Activated naive CD4-positive, alpha-beta T cell treated with anti-CD3 and anti-CD28 coated beads, Interleukin-2, amount 50 U/mL, for 24 hours (primary cell): ENCODE data around the gene WDR49.

Experiments
- H3K27ac Mint-ChIP-seq: one replicate; pipeline ENCODE4 v1.8.0; 2021; ENCODE audit warnings: mild to moderate bottlenecking, mixed read lengths
- H3K27me3 Mint-ChIP-seq: one replicate; pipeline ENCODE4 v1.8.0; 2021; ENCODE audit warnings: mixed read lengths
- H3K36me3 Mint-ChIP-seq: one replicate; pipeline ENCODE4 v1.8.0; 2021; ENCODE audit warnings: mixed read lengths
- H3K4me1 Mint-ChIP-seq: one replicate; pipeline ENCODE4 v1.8.0; 2021; ENCODE audit warnings: mixed read lengths
- H3K4me3 Mint-ChIP-seq: one replicate; pipeline ENCODE4 v1.8.0; 2021; ENCODE audit warnings: mild to moderate bottlenecking, mixed read lengths
- H3K9me3 Mint-ChIP-seq: one replicate; pipeline ENCODE4 v1.8.0; 2021; ENCODE audit warnings: mixed read lengths

Gene WDR49

DNA sequence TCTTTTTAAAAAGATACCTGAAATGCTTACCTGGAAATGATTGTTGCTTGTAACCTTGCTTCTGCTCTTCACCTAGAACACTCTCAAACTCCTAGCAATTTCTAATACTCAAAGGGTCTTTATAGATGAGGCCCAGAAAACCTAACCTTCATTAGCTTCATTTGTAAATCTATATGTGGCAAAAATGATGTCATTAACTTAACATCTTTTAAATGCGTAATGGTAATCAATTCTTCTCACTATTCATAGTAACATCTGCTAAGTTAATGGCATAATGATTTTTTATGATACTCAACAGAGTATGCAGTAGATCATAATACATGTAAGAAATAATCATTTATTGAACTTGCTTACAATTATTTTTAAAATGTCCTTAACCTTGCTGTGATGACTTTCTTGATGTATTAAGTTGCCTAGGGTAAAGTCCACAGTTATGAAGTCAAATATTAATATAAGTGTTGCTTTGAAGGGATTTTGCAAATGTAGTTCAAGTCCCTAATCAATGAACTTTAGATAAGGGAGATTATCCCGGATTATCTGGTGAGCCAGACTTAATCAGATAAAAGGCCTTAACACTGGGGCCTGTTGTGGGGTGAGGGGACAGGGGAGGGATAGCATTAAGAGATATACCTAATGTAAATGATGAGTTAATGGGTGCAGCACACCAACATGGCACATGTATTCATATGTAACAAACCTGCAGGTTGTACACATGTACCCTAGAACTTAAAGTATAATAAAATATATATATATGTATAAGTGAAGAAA lies 169.8 kb downstream of the WDR49 start:
- Mint-ChIP-seq H3K4me3 (no peak overlapping the region), H3K9me3 (no peaks in the 10 kb centered on the region), H3K27ac (no peak overlapping the region), H3K4me1 (no peaks in the 10 kb centered on the region), H3K36me3 (no peaks in the 10 kb centered on the region), H3K27me3 (no peaks in the 10 kb centered on the region)

DNA sequence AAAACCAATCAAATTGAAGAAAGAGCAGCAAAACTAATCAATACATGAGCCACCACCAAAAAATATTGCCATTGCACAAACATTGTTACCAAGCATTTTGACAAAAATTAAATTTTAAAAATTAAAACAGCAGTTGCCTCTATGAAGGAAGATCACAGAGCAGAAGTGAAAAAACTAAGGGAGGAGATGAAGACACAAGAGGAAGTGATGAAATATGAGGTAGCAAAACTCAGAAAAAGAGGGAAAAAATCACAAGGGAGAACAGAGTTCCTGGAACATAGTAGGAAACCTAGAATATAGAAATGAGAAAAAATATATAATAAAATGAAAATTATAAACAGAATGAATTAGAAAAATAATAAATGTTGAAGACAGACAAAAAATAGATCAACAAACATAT lies 172.6 kb downstream of the WDR49 start:
- Mint-ChIP-seq H3K27me3 (no peaks in the 10 kb centered on the region), H3K36me3 (no peaks in the 10 kb centered on the region), H3K4me1 (no peaks in the 10 kb centered on the region), H3K4me3 (no peak overlapping the region), H3K27ac (no peak overlapping the region), H3K9me3 (no peaks in the 10 kb centered on the region)

DNA sequence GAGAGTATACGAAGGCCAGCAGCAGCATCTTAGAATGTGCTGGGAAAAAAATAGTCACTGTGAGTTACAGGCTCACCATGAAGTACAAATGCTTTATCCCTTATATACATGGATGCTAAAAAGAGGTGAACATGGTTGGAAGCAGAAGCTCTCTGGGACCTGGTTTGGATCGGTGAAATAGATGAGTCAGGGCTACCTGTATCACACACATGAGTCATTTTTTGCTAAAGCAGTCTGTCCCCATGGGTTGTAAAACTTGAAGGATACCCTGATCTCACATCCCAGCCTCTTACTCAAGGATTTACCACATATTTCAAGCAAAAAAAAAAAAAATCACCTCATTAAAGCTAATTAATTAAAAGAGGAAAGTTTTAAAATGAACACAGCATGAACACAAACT lies 173.0 kb downstream of the WDR49 start:
- Mint-ChIP-seq H3K4me1 (no peaks in the 10 kb centered on the region), H3K4me3 (no peak overlapping the region), H3K27ac (no peak overlapping the region), H3K27me3 (no peaks in the 10 kb centered on the region), H3K9me3 (no peaks in the 10 kb centered on the region), H3K36me3 (no peaks in the 10 kb centered on the region)

DNA sequence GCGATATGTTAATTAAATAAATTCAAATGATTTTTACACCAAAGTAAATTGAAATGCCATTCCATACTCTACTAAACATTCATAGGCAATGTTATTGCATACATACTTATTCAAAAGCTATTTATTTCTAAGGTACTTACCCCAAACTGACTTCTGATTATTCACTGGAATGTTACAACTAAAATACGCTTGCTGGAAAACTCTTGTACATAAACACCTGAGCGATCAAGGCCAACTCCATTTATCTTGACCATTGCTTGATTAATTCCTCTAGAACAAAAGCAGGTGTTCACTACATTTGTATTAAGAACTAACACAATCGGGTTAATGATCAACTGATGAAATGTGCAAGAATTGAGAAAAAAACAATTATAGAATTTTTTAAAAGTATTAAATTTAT lies 179.9 kb downstream of the WDR49 start, which contains the start of gene SERPINI2:
SERPINI2 (minus strand) TSS at position 180 of the 400 bp plus-strand sequence. CDS start 2,208 bp downstream, outside the sequence.
- no peaks in the 10 kb centered on the region for H3K9me3 Mint-ChIP-seq
- H3K27ac Mint-ChIP-seq: no peak within 1 kb of the TSS
- no peaks in the 10 kb centered on the region for H3K27me3 Mint-ChIP-seq
- H3K4me3 Mint-ChIP-seq: no peak within 1 kb of the TSS
- H3K4me1 Mint-ChIP-seq: no peaks in the 10 kb centered on the region
- H3K36me3 Mint-ChIP-seq: no peaks in the 10 kb centered on the region

DNA sequence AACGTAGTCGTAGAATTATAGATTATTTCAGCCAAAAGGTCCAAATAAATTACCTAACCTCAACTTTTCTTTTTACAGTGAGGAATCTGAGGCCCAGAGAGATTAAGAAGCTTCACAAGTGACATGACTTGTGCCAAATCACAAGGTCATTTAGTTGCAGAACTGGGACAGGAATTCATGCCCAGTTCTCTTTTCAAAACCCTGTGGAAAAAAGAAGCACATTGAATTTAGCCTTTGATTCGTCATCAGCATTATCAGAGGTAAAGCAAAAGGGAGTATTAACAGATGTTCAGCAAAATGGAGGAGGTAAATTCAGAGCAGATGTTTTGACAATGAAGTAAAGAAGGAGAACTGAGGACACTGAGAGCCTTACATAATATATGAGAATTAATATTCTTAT lies 184.4 kb downstream of the WDR49 start:
- no peaks in the 10 kb centered on the region for H3K4me1 Mint-ChIP-seq
- no peaks in the 10 kb centered on the region for H3K36me3 Mint-ChIP-seq
- H3K27ac Mint-ChIP-seq: no peak overlapping the region
- H3K4me3 Mint-ChIP-seq: no peak overlapping the region
- no peaks in the 10 kb centered on the region for H3K27me3 Mint-ChIP-seq
- no peaks in the 10 kb centered on the region for H3K9me3 Mint-ChIP-seq

DNA sequence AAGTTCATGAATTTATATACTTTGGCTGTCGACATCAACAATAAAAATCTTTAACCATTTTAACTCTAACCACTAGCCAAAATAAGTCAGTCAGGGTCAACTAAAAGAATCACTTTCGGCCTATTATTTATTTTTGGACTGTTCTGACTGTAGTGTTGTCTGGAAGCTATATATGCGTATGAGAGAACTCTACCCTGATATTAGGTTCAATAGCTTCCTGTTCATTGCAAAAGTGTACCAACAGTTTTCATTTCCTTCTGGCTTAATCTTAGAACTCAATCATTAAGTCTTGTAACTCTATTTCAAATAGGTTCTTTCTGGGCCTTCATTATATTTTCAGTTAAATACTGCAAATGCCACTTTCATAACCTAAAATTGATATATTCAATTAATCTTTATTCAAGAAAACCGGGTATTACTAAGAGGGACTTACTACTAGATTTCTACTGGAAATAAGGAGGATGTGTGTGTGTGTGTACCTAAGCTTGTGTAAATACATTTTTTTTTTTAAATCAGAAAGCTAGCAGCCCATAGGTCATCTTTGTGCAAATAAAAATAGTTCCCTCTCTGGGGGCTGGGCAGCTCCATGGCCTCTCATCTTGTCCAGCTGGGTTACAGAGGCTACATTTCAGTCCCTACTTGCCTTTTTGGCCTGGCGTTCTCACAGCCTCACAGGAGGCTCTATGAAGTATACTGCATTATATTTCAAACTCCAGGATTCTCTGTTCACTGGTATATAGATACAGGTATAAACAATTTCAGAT lies 185.7 kb downstream of the WDR49 start:
- Mint-ChIP-seq H3K27me3 (peaks cover 1% of the 10 kb centered on the region), H3K9me3 (no peaks in the 10 kb centered on the region), H3K27ac (no peak overlapping the region), H3K4me1 (no peaks in the 10 kb centered on the region), H3K4me3 (no peak overlapping the region), H3K36me3 (no peaks in the 10 kb centered on the region)

DNA sequence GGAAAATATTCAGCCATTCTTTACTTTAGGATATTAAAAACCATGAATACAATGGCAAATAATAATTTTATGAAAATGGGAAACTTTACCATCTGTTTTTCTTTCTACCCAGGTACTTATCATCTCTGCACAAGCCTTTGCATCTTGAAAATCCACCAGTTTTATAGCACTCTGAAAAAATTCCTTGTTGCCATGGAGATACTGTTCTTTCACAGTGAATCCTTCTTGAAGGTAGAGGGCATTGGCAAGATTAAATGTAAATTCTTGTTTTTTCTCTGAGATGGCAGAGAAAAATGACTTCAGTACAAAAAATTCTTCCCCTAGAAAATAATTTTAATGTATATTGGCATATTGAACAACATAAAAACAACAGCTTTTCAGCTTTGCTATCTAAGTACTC lies 186.8 kb downstream of the WDR49 start:
- Mint-ChIP-seq H3K36me3 (no peaks in the 10 kb centered on the region), H3K27ac (no peak overlapping the region), H3K27me3 (peaks cover 1% of the 10 kb centered on the region), H3K4me1 (no peaks in the 10 kb centered on the region), H3K9me3 (no peaks in the 10 kb centered on the region), H3K4me3 (no peak overlapping the region)

DNA sequence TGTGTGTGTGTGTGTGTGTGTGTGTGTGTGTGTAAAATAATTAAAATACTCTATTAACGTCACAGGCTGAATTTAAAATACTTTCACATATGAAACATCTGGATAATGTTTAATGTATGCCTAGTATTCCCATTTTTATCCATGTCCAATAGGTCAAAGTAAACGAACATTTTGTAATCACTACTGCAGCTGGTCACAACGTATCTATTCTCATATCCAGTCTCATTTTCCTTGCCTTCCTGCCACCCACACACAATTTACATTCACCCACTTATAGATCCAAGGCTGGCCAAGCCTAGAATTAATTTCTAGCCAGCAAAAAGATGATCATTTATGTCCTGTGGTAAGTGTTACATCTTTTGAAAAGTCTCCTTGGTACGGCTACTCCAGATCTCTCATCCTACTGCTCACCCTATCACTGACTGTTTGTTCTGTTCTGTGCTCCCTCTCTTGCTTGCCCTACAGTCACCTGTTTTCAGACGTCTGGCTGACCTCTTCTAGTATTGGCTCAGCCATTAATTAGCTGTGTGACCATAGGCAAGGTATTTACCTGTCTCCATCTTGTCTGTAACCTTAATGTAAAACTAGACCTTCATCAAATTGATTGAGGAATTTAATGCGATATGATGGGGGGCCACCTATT lies 197.5 kb downstream of the WDR49 start:
- Mint-ChIP-seq H3K4me3 (no peak overlapping the region), H3K4me1 (no peaks in the 10 kb centered on the region), H3K27me3 (peaks cover 2% of the 10 kb centered on the region), H3K36me3 (no peaks in the 10 kb centered on the region), H3K9me3 (no peaks in the 10 kb centered on the region), H3K27ac (no peak overlapping the region)

DNA sequence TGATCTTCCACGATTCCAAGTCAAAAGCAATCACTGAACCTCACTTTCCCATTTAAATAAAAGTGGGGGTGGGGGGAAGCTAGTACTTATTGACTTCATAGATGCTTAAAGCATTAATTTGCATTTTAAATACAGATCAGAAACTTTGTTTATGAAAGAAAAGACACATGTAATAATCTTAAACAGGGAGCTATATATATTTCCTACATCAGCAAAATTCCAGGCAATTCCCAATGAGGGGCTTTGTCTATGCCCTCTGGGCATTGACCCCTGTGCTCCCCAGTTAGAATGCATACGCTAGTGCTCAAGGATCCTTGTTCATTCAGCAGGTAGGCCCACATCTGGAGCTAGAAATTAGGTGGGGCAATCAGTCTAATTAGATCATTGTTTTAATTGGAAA lies 199.9 kb downstream of the WDR49 start:
- Mint-ChIP-seq H3K27me3 (no peaks in the 10 kb centered on the region), H3K4me1 (no peaks in the 10 kb centered on the region), H3K4me3 (no peak overlapping the region), H3K9me3 (no peaks in the 10 kb centered on the region), H3K36me3 (no peaks in the 10 kb centered on the region), H3K27ac (no peak overlapping the region)

DNA sequence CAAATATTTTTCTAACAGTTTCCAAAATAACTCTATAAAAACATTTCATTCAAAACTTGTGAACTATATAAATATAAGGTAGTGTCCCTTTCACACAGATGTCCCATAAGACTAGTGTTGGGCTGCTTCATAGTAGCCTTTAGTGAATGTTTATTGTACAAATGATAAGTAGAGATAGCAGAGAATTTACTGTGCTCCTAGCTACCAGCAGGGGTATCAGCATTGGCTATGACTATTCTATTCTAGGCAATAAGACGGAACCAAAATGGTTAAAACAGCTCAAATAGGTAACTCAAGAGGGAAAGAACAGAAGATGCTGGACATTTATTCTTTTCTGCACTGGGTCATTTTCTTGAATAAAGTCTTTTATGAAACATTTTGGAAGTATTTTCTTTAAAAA lies 202.5 kb downstream of the WDR49 start:
- Mint-ChIP-seq H3K4me3 (no peak overlapping the region), H3K36me3 (no peaks in the 10 kb centered on the region), H3K27me3 (no peaks in the 10 kb centered on the region), H3K27ac (no peak overlapping the region), H3K4me1 (no peaks in the 10 kb centered on the region), H3K9me3 (no peaks in the 10 kb centered on the region)

DNA sequence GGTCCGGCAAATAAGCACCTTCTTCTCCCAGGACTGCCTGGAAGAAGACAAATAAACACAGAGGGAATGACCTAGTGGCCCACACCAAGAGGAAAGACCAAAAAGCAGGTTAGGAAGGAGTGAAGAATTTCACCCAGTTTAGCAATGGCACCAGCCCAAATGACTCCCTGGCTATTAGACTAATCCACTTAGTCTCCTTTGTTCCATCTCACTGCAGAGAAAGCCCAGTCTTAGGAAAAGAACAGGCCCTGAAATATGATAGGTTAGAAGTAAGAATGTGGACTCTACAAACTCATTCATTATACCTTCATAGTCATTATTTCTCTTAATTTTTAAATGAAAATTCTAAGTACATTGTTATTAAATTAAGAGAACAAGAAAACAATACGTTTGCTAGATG lies 203.1 kb downstream of the WDR49 start:
- no peaks in the 10 kb centered on the region for H3K4me1 Mint-ChIP-seq

DNA sequence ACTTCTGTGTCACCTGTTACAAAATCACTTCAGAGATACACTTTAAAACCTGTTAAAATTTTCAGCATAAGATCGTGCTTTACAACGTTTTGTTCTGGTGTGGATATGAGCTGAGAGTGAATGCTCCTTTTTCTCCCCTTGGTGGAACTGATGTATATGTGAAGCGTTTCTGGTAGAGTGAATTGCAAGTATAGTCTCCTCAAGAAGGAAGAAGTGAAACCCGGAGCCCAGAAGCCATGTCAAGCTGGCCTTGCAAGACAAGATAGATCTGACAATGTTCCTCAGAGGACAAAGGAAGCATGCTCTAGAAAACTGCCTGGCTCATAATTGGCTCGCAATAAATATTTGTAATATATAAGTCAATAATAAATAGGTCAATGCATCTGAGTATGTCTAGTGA lies 203.5 kb downstream of the WDR49 start:
- H3K9me3 Mint-ChIP-seq: no peaks in the 10 kb centered on the region
- H3K27me3 Mint-ChIP-seq: no peaks in the 10 kb centered on the region
- H3K4me1 Mint-ChIP-seq: no peaks in the 10 kb centered on the region
- no peaks in the 10 kb centered on the region for H3K36me3 Mint-ChIP-seq
- no peak overlapping the region for H3K4me3 Mint-ChIP-seq
- H3K27ac Mint-ChIP-seq: no peak overlapping the region

More for the DNA sequence above, 203.1 kb downstream of the WDR49 start:
- H3K9me3 Mint-ChIP-seq: no peaks in the 10 kb centered on the region
- no peaks in the 10 kb centered on the region for H3K27me3 Mint-ChIP-seq
- no peak overlapping the region for H3K27ac Mint-ChIP-seq
- no peak overlapping the region for H3K4me3 Mint-ChIP-seq
- no peaks in the 10 kb centered on the region for H3K36me3 Mint-ChIP-seq

DNA sequence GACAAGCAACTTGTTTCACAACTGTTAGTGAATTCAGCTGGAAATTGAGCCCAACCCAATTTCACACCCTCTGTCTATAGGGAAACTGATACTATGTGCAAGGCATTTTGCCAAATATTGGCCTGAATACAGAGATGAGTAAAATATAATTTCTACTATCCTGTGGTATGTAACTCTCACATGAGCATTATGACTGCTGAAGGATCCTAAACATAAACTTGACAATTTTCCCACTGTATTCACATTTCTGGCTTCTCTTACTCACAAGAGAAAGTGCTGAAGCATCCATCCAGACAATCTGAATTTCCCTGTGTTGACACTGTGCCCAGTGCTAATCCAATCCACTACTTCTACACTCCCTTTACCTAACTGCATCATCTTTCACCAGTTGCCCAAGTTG lies 208.3 kb downstream of the WDR49 start:
- Mint-ChIP-seq H3K9me3 (no peaks in the 10 kb centered on the region), H3K4me1 (no peaks in the 10 kb centered on the region)

DNA sequence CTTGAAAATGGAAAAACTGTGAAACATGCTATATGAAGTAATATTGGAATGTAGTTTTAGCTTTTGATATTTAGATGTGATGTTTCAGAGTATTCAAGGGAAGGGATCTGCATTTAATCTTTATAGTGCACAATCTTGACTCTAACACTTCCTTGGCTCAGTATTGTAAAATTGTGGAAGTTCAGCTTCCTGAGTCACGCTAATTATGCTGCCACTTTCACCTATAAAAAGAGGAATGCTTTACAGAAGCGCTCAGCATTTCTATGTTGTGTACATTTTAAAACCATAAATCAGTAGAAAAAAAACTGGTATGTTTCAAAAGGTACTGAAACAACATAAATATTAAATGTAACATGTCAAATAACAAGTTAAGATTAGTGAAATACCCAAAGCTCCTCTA lies 212.5 kb downstream of the WDR49 start:
- Mint-ChIP-seq H3K4me3 (no peak overlapping the region), H3K27me3 (peaks cover 3% of the 10 kb centered on the region), H3K36me3 (no peaks in the 10 kb centered on the region), H3K4me1 (no peaks in the 10 kb centered on the region), H3K9me3 (no peaks in the 10 kb centered on the region), H3K27ac (no peak overlapping the region)

More for the DNA sequence above, 208.3 kb downstream of the WDR49 start:
- Mint-ChIP-seq H3K36me3 (no peaks in the 10 kb centered on the region), H3K4me3 (no peak overlapping the region), H3K27ac (no peak overlapping the region), H3K27me3 (peaks cover 2% of the 10 kb centered on the region)

DNA sequence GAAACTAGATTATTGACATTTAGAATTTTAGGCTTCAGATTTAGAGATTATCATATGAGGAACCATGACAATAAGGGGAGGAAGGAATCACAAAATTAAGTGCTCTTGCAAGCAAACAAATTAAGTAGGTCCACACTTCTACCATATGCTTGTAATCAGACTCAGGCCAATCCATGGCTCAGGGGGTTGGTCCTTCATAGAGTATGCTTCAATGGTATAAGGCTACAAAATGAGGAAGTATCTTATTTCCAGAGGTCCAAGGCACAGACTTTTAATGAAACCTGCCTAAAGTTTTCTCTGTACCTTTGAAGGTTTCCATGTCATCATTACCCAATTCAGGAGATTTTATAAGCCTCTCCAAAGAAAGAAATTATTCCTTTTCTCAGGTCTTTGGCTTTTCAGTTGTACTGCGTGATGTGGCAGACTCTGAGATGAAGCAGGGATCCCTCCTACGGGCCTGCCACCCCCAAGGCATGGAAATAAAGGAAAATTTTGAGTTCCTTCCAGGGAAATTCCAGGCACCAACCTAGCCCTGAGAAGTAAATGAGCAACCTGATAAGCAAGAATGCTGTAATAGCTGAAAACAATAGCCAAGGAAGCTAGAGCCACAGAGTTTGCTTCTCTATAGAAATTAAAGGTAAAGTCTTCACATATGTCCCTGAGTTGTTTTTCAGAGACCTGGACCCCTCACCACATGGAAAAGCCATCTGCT lies 216.2 kb downstream of the WDR49 start:
- peaks cover 3% of the 10 kb centered on the region for H3K27me3 Mint-ChIP-seq
- no peak overlapping the region for H3K27ac Mint-ChIP-seq
- H3K9me3 Mint-ChIP-seq: no peaks in the 10 kb centered on the region
- no peaks in the 10 kb centered on the region for H3K4me1 Mint-ChIP-seq
- H3K36me3 Mint-ChIP-seq: no peaks in the 10 kb centered on the region
- H3K4me3 Mint-ChIP-seq: no peak overlapping the region
